ENCODE data around the gene PNLDC1.

DNA sequence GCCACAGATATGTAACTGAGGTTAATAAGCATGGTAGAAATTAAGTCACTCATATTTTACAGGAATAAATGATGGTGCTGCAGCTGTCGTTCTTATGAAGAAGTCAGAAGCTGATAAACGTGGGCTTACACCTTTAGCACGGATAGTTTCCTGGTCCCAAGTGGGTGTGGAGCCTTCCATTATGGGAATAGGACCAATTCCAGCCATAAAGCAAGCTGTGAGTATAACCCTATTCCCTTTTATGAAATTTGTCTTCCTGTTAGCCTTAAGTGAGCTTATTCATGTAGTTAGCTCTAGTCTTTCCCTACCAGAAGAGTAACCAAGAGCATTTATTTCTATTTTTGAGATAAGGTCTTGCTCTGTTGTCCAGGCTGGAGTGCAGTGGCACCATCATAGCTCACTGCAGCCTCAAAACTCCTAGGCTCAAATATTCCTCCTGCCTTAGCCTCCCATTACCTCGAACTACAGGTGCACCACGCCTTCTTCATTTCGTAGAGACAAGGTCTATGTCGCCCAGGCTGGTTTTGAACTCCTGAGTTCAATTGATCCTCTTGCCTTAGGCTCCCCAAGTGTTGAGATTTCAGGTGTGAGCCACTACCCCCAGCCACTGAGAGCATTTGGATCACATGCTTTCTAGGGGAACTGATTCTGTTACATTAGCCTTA lies 22.7 kb upstream of the PNLDC1 start:
- TF ChIP-seq, protein P1, sequence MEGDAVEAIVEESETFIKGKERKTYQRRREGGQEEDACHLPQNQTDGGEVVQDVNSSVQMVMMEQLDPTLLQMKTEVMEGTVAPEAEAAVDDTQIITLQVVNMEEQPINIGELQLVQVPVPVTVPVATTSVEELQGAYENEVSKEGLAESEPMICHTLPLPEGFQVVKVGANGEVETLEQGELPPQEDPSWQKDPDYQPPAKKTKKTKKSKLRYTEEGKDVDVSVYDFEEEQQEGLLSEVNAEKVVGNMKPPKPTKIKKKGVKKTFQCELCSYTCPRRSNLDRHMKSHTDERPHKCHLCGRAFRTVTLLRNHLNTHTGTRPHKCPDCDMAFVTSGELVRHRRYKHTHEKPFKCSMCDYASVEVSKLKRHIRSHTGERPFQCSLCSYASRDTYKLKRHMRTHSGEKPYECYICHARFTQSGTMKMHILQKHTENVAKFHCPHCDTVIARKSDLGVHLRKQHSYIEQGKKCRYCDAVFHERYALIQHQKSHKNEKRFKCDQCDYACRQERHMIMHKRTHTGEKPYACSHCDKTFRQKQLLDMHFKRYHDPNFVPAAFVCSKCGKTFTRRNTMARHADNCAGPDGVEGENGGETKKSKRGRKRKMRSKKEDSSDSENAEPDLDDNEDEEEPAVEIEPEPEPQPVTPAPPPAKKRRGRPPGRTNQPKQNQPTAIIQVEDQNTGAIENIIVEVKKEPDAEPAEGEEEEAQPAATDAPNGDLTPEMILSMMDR (IDR thresholded peaks at IDR 0.05 in 4 of 5, conservative IDR thresholded peaks at IDR 0.05 in 1 of 5), result no peak
- TF ChIP-seq POLR2A (IDR thresholded peaks at IDR 0.05), result no peak
